ENCODE measurements around the gene SLC7A5.
A peak's percentile ranks its signal among the peaks of the same experiment; 100 is the strongest.
"Not testable (repeated sequence)": the region's sequence is repeated elsewhere in the genome, so short reads cannot be mapped to it uniquely, and the experiment has no call there.

SLC7A5 gene

DNA sequence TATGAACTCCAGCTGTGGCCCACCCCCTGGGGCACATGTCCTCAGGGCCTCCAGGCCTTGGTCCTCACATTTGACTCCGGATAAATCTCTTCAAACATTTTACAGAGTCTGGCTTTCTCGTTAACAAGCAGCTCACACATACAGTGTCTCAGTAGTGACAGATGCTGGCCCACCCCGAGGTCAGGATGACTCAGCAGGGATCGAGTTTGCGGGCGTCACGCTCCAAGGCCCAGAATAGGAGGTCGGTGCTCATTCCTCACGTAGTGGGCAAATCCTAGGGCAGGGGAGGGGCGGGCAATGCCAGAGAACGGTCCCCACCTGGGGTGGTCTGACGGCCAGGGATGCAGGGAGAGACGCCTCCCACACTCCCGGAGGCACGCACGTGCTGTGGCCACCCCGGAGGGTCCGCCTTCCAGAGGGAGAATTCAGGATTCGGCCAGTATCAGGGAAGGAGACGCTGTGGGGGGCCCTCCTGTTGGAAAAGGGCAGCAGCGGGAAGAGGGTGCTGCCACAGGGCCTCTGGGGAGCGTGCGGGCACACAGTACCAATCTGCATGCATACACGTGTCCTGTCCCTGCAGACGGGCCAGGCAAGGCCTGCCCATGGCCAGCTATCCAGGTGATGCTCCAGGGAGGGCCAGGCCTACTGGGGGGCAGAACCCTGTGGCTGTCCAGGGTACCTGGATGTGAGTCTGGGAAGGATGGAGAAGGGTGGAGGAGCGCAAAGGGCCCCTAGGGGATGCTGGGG, 8.6 kb downstream of the SLC7A5 start:
- no peak for DNase-seq

- DNase-seq: not testable (repeated sequence)
Measured at GRCh38 chr16:87858151-87858993, 10.9 kb downstream of the SLC7A5 start.

DNA sequence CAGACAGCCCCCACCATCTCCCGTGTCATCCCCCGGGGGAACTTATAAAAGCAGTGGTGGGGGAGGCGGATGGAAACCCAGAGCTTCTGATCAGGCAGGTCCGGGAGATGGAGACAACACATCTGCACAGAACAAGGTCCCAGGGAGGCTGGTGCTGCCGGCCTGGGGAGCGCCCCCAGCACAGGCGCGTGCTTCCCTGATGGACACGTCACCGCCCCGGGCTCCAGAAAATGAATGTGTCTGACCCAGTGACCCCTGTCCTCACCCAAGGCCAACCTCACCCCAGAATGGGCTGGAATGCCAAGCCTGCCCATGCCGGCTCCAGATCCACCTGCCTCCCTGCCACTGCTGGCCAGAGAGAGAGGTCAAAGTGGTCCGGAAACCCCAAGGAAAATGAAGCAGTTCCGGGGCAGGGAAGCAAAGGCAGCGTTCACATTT, 12.5 kb downstream of the SLC7A5 start:
- DNase-seq: no peak

DNA sequence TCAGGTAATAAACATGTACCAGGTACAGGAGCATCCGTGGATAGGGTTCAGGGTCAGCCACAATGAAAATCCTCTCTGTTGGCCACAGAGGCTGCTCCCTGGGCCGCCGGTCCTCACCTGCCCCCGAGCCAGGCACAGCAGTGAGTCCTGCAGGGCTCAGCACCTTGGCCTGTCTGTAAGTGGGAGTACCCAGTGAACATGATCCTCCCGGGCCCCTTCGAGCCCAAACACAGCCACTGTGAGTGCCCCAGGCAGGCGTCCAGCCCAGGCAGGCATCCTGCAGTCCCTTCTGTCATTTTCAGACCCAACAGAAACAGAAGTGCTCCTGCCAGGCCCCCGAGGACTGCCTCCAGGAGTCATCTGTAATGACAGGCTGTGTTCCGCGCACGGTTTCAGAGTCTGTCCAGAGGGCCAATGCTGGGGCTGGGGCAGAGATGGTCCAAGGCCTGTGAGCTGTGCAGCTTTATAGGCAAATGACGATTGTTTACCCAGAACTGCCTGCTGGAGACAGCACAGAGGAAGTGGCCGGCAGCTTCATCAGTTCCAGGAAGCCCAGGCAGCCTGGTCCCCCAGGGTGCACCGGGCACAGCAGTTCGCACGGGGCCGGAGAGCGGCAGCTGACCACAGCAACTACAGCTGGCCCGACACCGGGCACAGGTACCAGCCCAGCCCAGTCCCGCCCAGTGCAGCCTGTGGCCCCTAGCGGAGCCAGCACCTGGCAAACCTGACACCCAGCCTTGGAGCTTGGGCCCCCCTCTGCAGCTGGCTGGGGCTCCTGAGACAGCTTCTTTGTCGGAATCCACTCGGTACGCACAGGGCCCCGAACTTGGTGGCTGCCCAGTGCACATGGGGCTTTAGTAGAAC, 13.2 kb downstream of the SLC7A5 start:
- peak in 1 of 6 experiments; percentile 9 for DNase-seq

GRCh38 chr16:87854907-87855683, 14.2 kb downstream of the SLC7A5 start:
- DNase-seq: no peak

DNA sequence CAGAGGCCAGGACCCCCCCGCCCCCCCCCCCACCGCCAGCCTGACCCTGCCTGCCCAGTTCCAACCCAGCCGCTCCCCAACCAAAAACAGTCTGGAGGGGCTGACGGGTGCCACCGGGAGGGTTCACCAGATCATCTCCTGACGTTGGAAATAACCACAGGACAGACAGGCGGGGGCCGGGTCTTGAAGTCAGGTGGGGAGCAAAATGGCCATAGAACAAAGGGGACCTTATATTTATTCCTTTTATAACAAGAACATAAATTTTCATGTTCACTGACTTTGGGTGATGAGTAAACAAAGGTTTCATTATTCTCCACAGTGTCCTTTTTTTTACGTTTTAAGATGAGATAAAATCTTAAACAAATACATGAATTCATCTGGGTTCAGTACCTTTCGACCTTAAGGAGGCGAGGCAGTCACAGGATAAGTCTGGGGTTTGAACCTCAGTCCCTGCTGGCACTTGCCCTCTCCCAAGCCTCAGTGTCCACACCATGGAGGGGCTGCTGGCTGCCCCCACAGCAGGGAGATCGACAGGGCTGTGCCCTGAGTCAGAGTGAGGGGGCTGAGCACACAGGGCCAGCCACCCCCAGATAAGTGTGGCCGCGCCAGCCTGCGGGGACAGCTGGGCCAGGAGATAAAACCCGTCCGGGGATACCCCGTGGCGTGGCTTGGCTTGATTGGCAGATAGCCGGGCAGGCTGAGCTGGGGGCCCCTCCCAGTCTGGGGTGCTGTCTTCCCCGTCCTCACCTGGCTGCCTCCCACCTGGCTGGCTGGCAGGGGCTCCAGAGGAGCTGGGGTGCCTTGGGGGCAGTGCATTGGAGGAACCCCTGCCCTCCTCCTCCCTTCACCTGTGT, 15.0 kb downstream of the SLC7A5 start:
- DNase-seq: no peak

DNA sequence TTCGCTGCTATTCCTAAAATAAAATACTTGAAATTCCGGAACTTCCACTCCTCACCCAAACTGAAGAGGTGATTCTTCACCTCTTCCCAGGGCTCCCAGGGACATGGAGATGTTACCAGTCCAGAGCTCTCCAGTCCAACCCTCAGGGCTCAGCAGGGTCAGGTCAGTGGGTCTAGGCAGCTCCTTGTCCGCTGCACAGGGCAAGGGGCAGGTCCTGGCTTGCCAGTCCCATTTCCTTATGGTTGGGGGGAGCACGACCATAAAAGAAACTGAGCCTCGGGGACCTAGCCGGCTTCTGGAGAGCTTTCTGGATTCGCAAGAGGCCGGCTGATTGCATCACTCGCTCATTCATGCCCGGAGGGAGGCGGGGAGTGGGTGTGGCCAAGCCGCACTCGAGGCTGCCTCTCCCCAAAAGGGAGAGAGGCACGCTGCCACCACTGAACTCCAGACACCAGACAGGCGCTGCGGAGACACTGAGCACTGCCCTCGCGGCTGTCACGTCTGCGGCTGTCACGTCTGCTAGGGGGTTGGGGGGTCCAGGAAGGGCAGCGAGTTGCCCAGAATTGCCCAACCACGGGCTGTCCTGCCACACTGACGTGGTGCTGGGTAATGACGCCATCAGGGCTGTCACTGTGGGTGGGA, 15.8 kb downstream of the SLC7A5 start:
- DNase-seq: peak; percentile 31 to 70 (median 50)

DNA sequence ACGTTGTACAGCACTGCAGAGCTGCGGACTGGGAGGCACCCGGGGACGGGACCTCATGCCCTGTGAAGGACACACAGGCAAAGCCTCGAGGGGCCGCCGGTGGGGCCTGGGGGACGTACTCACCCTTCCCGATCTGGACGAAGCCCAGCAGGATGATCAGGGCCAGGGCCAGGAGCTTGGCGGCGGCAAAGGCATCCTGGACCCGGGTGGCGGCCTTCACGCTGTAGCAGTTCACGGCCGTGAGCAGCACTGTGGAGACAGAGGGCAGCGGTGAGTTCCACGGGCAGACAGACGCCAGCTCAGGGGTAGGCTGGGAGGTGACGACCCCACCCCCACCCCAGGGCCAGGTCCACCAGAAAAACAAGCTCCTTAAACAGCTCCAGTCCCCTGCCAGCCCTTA, 17.7 kb downstream of the SLC7A5 start:
- no peak for DNase-seq

DNA sequence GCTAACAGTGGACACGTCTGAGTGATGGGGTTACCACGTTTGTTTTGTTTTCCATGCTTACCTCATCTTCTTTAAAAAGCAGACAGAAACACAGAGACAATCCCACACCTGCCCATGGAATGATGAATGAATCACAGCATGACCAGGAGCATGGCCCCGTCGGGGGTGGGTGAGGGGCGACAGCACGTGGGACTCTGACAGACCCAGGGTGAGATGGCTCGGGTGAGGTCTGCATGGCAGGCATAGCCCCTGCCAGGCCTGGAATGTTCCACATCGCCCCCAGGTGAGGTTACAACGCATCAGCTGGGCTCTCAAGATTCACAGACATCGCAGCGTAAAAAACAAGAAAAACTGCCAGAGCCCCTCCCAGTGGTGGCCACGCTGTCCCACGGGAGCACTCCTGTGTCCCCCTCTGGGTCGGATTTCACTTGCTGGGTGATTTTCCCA, 18.1 kb downstream of the SLC7A5 start:
- no peak for DNase-seq

DNA sequence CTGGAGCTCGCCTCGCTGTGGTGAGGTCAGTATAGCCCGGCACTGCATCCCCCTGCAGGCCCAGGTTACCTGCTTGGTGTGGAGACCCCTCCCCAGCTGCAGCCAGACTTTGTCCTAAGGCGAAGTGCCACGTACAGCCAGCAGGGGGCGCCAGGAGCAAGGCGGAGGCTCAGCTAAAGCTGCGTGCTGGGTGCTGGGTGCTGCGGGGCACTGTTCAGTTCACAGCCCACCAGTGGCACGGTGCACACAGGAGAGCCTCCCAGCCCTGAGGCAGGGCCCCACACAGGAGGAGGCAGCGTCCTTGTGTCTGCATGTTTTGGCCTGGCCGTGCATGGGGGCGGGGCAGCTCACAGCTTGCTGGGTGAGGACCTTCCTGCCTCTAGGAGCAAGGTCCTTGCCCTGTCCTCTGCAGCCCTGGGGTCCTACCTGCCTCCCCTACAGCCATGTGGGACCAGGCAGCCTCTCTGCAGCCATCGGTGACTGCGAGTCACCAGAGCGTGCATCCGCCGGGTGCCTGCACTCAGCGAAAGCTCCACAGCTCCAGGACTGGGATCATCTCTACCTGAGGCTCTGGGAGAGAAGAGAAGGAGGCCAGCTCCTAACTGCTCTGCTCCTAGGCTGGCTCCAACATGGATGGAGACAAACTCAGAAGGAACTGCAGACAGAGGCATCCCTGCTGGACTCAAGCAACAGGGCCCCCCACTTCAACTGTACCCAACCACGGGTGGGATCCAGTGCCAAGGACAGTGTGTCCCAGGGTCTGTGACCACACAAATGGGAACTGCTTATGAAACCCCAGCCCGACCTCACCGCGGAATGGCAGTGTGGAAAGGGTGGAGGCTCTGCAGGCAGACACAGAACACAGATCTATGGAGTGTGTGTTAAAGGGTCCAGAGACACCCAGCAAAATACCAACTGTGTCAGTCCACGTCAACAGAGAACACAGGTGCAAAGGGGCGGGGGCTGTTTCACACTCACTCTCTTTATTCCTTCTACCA, 19.0 kb downstream of the SLC7A5 start:
- peak; percentile 48 to 80 (median 74) for DNase-seq

DNA sequence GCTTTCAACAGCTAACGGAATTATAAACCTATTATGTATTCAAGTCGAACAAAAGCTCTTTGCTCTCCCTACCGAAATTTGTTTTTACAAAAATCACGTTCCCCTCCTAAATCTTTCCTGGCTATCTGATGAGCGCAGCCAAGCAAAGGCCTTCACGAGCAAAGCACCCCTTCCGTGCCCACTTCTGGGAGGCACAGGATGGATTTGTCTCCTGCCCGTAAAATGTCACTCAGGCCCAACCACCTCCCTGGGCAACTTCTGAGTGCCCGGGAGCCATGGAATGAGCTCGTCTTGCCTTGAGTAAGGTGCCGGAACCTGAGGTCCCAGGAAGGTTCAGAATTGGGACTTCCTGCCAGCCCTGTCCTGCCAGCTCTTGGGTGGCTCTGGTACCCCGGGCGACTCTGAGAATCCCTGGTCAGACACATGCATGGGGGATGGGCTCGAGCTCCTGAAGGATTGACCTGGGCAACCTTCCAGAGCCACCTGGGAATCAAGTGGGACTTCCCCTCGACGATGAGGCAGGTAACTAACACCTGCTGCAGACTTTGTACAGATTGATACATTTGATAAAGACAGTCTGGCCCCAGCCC, 19.8 kb downstream of the SLC7A5 start:
- DNase-seq: no peak

GRCh38 chr16:87848676-87849345, 20.5 kb downstream of the SLC7A5 start:
- no peak for DNase-seq

GRCh38 chr16:87847785-87848675, 21.3 kb downstream of the SLC7A5 start:
- no peak for DNase-seq

DNA sequence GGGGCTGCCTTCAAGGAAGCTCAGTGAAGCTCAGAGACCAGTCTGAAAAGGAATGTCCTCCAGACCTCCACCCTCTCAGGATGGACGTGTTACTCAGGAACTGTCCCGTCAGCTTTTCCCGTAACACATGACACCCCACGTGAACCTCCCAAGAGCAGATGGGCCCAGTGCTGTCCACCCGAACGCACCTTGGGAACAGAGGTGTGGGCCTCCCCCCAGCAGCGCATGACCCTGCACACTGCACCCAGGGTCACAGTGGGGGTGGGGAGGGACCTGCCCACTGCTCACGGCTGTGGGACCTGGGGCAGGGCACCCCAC, 21.9 kb downstream of the SLC7A5 start:
- DNase-seq: no peak

GRCh38 chr16:87846705-87847466, 22.4 kb downstream of the SLC7A5 start:
- DNase-seq: no peak

DNA sequence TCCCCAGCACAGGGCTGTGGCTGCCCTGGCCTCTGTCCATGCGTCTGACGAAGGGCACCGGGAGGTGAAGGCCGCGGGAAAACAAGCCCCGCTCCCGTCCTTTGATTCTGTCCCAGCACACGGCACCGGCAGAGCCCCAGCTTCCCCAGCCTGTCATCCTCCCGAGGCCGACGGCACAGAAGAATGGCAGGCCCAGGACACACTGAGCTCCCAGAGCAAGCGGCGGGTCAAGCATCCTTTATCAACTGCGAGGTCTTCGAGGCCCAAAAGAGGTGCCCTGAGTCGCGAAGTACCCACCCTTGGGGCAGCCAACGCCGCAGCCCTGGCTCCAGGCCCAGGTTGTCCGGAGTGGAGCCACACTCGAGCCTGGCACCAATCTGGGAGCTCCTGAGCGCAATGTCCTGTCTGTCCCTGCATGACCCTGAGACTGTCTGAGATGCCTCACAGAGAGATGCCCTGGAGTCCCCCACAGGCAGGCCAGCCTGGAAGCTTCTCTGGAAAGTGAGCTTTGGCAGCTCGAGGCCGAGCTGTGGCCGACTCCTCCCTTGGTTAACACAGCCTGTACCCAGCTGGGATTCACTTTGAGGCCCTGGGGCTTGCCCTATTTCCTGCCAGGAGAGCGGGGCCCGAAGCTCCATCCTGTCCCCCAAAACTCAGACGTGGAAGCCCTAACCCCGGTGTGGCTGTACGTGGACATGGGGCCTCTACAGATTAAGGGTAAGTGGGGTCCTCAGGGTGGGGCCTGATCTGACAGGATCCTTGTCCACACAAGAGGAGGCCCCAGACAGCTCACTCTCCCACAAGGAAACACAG, 23.3 kb downstream of the SLC7A5 start:
- no peak for DNase-seq
